Fibroblast of lung (primary cell): Measurements from ENCODE around the gene PLA1A. TPM values are rescaled to one million over a fixed set of nuclear protein-coding genes. Genes with fewer than 3 reads are reported as not detected.
"Not testable (repeated sequence)": the region's sequence is repeated elsewhere in the genome, so short reads cannot be mapped to it uniquely, and the experiment has no call there.

Experiments
- DNase-seq, 2 donors: peaks; one replicate each; pipeline versions ENCODE4 v3.0.0 to v3.0.0-alpha.2; 2010; ENCODE audit warnings: low read depth in 2 of 2
- H2AFZ ChIP-seq: 2 replicates; pipeline ENCODE4 v1.5.1; 2012; ENCODE audit warnings: low read length, control low read depth, inconsistent platforms
- H3K27ac ChIP-seq: 2 replicates; pipeline ENCODE4 v1.5.1; 2011; ENCODE audit warnings: low read length, control low read depth; ENCODE audit not compliant: insufficient read depth
- H3K27me3 ChIP-seq: 2 replicates; pipeline ENCODE4 v1.5.1; 2011; ENCODE audit warnings: mild to moderate bottlenecking, low read length; ENCODE audit not compliant: control insufficient read depth, insufficient read depth
- H3K36me3 ChIP-seq: 2 replicates; pipeline ENCODE4 v1.5.1; 2011; ENCODE audit warnings: low read length; ENCODE audit not compliant: control insufficient read depth, insufficient read depth
- H3K4me1 ChIP-seq: 2 replicates; pipeline ENCODE4 v1.5.1; 2011; ENCODE audit warnings: low read length; ENCODE audit not compliant: control insufficient read depth, insufficient read depth; ENCODE audit errors: extremely low read depth
- H3K4me2 ChIP-seq: 2 replicates; pipeline ENCODE4 v1.5.1; 2011; ENCODE audit warnings: low read length, control low read depth; ENCODE audit not compliant: insufficient read depth; ENCODE audit errors: extremely low read depth
- H3K4me3 ChIP-seq, 4 experiments: fragments of 200-600 bp in 1 of 4; sonication (generic) in 1 of 4; replicated peaks in 1 of 4; 2 replicates each; pipeline ENCODE4 v1.5.1; 2011 to 2016; ENCODE audit warnings: low read length in 4 of 4, low read depth in 3 of 4, mild to moderate bottlenecking in 3 of 4, control low read depth in 2 of 4, inconsistent platforms in 1 of 4, mixed read lengths in 1 of 4; ENCODE audit not compliant: insufficient read depth in 1 of 4; ENCODE audit errors: control extremely low read depth in 1 of 4
- H3K79me2 ChIP-seq: 2 replicates; pipeline ENCODE4 v1.5.1; 2012; ENCODE audit warnings: mild to moderate bottlenecking, low read length, inconsistent platforms; ENCODE audit not compliant: control insufficient read depth, insufficient read depth
- H3K9ac ChIP-seq: 2 replicates; pipeline ENCODE4 v1.5.1; 2011; ENCODE audit warnings: mild to moderate bottlenecking, low read length, control low read depth; ENCODE audit not compliant: insufficient read depth
- H3K9me3 ChIP-seq: 2 replicates; pipeline ENCODE4 v1.5.1; 2012; ENCODE audit warnings: low read depth, low read length; ENCODE audit not compliant: control insufficient read depth, insufficient read depth
- H4K20me1 ChIP-seq: 2 replicates; pipeline ENCODE4 v1.5.1; 2011; ENCODE audit warnings: low read length; ENCODE audit not compliant: control insufficient read depth, insufficient read depth; ENCODE audit errors: extremely low read depth
- EZH2 ChIP-seq: IDR thresholded peaks from 2 replicates; pipeline ENCODE4 v1.5.1; 2012; ENCODE audit warnings: low read length, control low read depth, mild to moderate bottlenecking; ENCODE audit errors: missing control alignments
- polyA plus RNA-seq, 2 donors: library from polyadenylated mRNA; depleted of rRNA in 1 of 2; stranded (reverse) in 1 of 2; unstranded in 1 of 2; fragments of >200 nt; gene quantifications; 2 replicates each; pipeline ENCODE4 v1.2.1, GENCODE V29; 2011 to 2012; ENCODE audit warnings: missing spikeins in 1 of 2
- total RNA-seq: library from RNA; depleted of rRNA; stranded (reverse); fragments of >200 nt; gene quantifications from 2 replicates; pipeline ENCODE4 v1.2.1, GENCODE V29; 2014
- TF ChIP-seq, protein P1 (sequence below), 2 donors: IDR thresholded peaks in 1 of 2; conservative IDR thresholded peaks in 1 of 2; 1 replicate in 1 of 2; 2 replicates in 1 of 2; pipeline ENCODE4 v1.5.1; 2011 to 2012; ENCODE audit warnings: low read length in 2 of 2, control low read depth in 1 of 2, inconsistent platforms in 1 of 2, low read depth in 1 of 2, mild to moderate bottlenecking in 1 of 2

The PLA1A gene
- total and polyA plus RNA-seq, 2 donors (not counting 1 experiment from before 2014, with no cell fraction given), result under 0.01 TPM; not detected in 1

DNA sequence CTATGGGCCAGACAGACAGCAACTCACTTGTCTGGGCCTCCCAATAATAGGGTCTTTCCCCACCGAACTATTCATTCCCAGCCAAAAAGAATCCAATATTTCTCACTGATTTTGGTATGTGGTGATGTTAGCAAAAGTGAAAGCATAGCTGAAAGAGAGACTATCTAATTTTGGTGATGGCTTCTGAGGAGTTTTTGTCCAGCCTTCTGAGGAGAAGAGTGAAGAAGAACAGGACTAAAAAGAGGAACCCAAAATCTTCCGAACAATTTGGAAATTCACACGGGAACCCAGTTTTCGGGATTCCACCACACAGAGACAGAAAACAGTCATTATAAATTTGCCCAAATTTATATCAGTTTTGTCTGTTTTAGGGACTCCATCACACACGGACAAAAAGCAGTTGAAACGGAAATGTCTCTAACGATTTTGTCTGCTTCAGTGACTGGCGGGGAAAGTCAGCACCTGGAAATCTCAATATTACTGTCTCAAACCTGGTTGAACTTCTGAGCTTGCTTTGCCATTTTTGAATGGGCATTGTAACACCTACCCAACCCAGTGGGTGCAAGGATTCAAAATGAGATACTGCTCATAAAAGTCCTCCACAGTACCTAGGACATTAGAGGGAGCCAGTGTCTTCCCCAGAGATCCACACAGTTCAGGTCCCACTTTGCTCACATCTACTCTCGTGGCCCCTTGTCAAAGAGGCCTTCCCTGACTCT is 47.3 kb upstream of the PLA1A start:
- Histone ChIP-seq H4K20me1 (no peaks in the 10 kb centered on the region), H3K9me3 (no peaks in the 10 kb centered on the region), H3K36me3 (no peaks in the 10 kb centered on the region), H3K79me2 (no peaks in the 10 kb centered on the region), H3K4me2 (no peak overlapping the region), H3K4me3 (no peak overlapping the region), H3K27me3 (no peaks in the 10 kb centered on the region), H3K9ac (no peak overlapping the region), H2AFZ (no peak overlapping the region), H3K27ac (no peak overlapping the region), H3K4me1 (no peaks in the 10 kb centered on the region)
- DNase-seq, result no peak
- no peak for TF ChIP-seq EZH2
- TF ChIP-seq, protein P1, sequence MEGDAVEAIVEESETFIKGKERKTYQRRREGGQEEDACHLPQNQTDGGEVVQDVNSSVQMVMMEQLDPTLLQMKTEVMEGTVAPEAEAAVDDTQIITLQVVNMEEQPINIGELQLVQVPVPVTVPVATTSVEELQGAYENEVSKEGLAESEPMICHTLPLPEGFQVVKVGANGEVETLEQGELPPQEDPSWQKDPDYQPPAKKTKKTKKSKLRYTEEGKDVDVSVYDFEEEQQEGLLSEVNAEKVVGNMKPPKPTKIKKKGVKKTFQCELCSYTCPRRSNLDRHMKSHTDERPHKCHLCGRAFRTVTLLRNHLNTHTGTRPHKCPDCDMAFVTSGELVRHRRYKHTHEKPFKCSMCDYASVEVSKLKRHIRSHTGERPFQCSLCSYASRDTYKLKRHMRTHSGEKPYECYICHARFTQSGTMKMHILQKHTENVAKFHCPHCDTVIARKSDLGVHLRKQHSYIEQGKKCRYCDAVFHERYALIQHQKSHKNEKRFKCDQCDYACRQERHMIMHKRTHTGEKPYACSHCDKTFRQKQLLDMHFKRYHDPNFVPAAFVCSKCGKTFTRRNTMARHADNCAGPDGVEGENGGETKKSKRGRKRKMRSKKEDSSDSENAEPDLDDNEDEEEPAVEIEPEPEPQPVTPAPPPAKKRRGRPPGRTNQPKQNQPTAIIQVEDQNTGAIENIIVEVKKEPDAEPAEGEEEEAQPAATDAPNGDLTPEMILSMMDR (conservative IDR thresholded peaks at IDR 0.05 in 1 of 2, IDR thresholded peaks at IDR 0.05 in 1 of 2; ENCODE audit: low read depth in 1 of 2, low read length in 2 of 2), result no peak

DNA sequence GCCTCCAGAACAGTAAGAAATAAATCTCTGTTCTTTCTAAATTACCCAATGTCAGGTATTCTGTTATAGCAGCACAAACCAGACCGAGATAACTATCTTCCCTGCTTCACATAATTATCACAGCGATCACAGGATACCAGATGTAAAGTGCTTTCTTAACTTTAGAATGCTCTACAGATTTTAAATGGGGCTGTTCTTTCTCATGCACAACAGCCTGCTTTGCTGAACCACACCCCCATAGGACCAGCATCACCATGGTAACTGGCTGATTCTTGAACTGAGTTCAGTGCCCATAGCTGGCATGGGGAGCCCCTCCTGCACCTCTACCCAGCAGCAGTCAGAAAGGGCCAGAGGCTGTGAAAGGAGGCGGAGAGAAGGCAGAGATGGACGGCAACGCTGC is 46.1 kb upstream of the PLA1A start:
- Histone ChIP-seq H3K36me3 (no peaks in the 10 kb centered on the region), H3K4me2 (no peak overlapping the region), H2AFZ (no peak overlapping the region), H3K9ac (no peak overlapping the region), H3K9me3 (no peaks in the 10 kb centered on the region), H3K79me2 (no peaks in the 10 kb centered on the region), H3K27me3 (peaks cover 1% of the 10 kb centered on the region), H3K4me3 (no peak overlapping the region), H4K20me1 (no peaks in the 10 kb centered on the region), H3K27ac (no peak overlapping the region), H3K4me1 (no peaks in the 10 kb centered on the region)
- TF ChIP-seq EZH2, result no peak
- TF ChIP-seq, protein P1 (conservative IDR thresholded peaks at IDR 0.05 in 1 of 2, IDR thresholded peaks at IDR 0.05 in 1 of 2; ENCODE audit: low read depth in 1 of 2, low read length in 2 of 2), result no peak
- DNase-seq, result no peak

DNA sequence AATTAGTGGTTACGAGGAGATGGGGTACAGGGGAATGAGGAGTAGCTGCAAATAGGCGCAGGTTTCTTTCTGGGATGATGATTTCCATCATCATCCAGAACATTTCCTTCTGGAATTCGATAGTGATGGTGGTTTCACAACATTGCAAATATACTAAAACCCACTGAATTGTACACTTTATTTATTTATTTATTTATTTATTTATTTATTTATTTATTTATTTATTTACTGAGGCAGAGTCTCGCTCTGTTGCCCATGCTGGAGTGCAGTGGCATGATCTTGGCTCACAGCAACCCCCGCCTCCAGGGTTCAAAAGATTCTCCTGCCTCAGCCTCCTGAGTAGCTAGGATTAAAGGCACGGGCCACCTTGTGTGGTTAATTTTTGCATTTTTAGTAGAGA is 44.8 kb upstream of the PLA1A start:
- not testable (repeated sequence) for H3K4me1 ChIP-seq, H3K36me3 ChIP-seq, H3K4me3 ChIP-seq, H3K9me3 ChIP-seq, H3K9ac ChIP-seq, H3K27me3 ChIP-seq, H3K4me2 ChIP-seq, H3K79me2 ChIP-seq, H3K27ac ChIP-seq, H4K20me1 ChIP-seq, DNase-seq, H2AFZ ChIP-seq
